Measurements from ENCODE around the gene ZBTB5.

Gene ZBTB5

GRCh38 chr9:37508834-37509206 lies 43.6 kb upstream of the ZBTB5 start:
- no peak for DNase-seq (ENCODE audit: low read depth)
- no peak overlapping the region for H3K4me3 ChIP-seq (ENCODE audit: control insufficient read depth, low read depth, low read length)
- TF ChIP-seq CTCF (IDR thresholded peaks at IDR 0.05; ENCODE audit: control insufficient read depth, insufficient read depth, low read depth, low read length, missing control alignments), result no peak

- no peak for DNase-seq (ENCODE audit: low read depth)
These were observed 43.0 kb upstream of the ZBTB5 start for GRCh38 chr9:37508135-37508833.

GRCh38 chr9:37507566-37508134 lies 42.4 kb upstream of the ZBTB5 start:
- no peak for TF ChIP-seq CTCF (IDR thresholded peaks at IDR 0.05; ENCODE audit: control insufficient read depth, insufficient read depth, low read depth, low read length, missing control alignments)
- no peak for DNase-seq (ENCODE audit: low read depth)
- H3K4me3 ChIP-seq (ENCODE audit: control insufficient read depth, low read depth, low read length), result no peak overlapping the region

More at GRCh38 chr9:37508135-37508833, 43.0 kb upstream of the ZBTB5 start:
- TF ChIP-seq CTCF (IDR thresholded peaks at IDR 0.05; ENCODE audit: control insufficient read depth, insufficient read depth, low read depth, low read length, missing control alignments), result no peak
- H3K4me3 ChIP-seq (ENCODE audit: control insufficient read depth, low read depth, low read length), result no peak overlapping the region

- H3K4me3 ChIP-seq (ENCODE audit: control insufficient read depth, low read depth, low read length), result no peak overlapping the region
- TF ChIP-seq CTCF (IDR thresholded peaks at IDR 0.05; ENCODE audit: control insufficient read depth, insufficient read depth, low read depth, low read length, missing control alignments), result no peak
- no peak for DNase-seq (ENCODE audit: low read depth)
These were observed 39.4 kb upstream of the ZBTB5 start for GRCh38 chr9:37504605-37505004.

- TF ChIP-seq CTCF (IDR thresholded peaks at IDR 0.05; ENCODE audit: control insufficient read depth, insufficient read depth, low read depth, low read length, missing control alignments), result no peak
- DNase-seq (ENCODE audit: low read depth), result no peak
- no peak overlapping the region for H3K4me3 ChIP-seq (ENCODE audit: control insufficient read depth, low read depth, low read length)
These were observed 38.5 kb upstream of the ZBTB5 start for GRCh38 chr9:37503736-37504135.

- no peak overlapping the region for H3K4me3 ChIP-seq (ENCODE audit: control insufficient read depth, low read depth, low read length)
- TF ChIP-seq CTCF (IDR thresholded peaks at IDR 0.05; ENCODE audit: control insufficient read depth, insufficient read depth, low read depth, low read length, missing control alignments), result no peak
- no peak for DNase-seq (ENCODE audit: low read depth)
These were observed 36.8 kb upstream of the ZBTB5 start for GRCh38 chr9:37501957-37502596.
